Fibroblast of mammary gland (primary cell): ENCODE measurements around the gene DDX27.

Experiments used
- DNase-seq: peaks from one replicate; pipeline ENCODE4 v3.0.0-alpha.2; 2010; ENCODE audit warnings: low read depth
- H3K4me3 ChIP-seq: 2 replicates; pipeline ENCODE4 v1.5.1; 2011; ENCODE audit warnings: low read depth, mild to moderate bottlenecking, low read length, moderate library complexity; ENCODE audit not compliant: control insufficient read depth
- TF ChIP-seq, protein P1 (sequence below): conservative IDR thresholded peaks from 2 replicates; pipeline ENCODE4 v1.5.1; 2011; ENCODE audit warnings: low read depth, low read length, inconsistent platforms; ENCODE audit not compliant: control insufficient read depth, insufficient read depth

Gene DDX27

DNA sequence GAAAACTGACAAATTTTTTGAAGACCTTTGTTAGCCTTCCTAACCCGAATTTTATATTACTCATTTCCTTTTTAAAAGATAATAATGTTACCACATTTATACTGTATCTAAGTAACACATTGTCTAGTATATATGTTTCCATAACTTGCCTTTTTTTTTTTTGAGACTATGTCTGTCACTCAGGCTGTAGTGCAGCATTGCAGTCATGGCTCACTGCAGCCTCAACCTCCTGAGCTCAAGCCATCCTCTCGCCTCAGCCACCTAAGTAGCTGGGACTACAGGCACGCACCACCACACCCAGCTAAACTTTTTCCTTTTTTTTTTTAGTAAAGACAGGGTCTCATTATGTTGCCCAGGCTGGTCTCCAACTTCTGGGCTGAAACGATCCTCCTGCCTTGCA, 40.1 kb downstream of the DDX27 start:
- no peak overlapping the region for H3K4me3 ChIP-seq
- TF ChIP-seq, protein P1, sequence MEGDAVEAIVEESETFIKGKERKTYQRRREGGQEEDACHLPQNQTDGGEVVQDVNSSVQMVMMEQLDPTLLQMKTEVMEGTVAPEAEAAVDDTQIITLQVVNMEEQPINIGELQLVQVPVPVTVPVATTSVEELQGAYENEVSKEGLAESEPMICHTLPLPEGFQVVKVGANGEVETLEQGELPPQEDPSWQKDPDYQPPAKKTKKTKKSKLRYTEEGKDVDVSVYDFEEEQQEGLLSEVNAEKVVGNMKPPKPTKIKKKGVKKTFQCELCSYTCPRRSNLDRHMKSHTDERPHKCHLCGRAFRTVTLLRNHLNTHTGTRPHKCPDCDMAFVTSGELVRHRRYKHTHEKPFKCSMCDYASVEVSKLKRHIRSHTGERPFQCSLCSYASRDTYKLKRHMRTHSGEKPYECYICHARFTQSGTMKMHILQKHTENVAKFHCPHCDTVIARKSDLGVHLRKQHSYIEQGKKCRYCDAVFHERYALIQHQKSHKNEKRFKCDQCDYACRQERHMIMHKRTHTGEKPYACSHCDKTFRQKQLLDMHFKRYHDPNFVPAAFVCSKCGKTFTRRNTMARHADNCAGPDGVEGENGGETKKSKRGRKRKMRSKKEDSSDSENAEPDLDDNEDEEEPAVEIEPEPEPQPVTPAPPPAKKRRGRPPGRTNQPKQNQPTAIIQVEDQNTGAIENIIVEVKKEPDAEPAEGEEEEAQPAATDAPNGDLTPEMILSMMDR = no peak
- DNase-seq = no peak

DNA sequence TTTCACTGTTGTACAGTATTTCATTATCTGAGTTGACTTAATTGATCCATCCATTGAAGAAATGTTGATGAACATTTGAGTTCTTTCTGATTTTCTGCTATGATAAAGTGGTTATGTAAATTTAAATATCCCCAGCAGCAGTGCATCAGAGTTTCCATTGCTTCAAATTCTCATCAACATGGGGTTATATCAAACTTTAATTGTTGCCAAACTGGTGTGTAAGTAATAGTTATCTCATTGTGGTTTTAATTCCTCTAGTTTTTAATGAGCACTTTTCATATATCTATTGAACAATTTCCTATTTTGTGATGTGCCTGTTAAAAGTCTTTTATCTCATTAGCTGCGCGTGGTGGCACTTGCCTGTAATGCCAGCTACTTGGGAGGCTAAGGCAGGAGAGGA, 40.6 kb downstream of the DDX27 start:
- no peak overlapping the region for H3K4me3 ChIP-seq
- no peak for DNase-seq
- TF ChIP-seq, protein P1 = no peak

DNA sequence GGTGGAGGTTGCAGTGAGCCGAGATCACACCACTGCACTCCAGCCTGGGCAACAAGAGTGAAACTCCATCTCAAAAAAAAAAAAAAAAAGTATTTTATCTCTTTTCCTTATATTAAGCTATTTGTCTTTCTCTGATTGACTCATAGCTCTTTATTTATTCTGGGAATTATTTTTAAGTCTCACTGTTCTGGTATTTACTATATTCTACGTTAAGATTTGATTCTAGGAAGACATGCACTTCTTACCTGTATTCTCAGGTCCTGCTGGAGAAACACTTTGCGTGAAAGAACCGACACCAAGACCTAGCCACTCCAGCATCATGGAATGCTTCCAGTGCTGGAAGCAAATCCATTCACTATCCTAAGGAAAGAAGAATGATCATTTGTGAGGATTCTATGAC, 41.0 kb downstream of the DDX27 start:
- no peak overlapping the region for H3K4me3 ChIP-seq
- TF ChIP-seq, protein P1 = no peak
- DNase-seq = no peak

GRCh38 chr20:49261173-49261572, 42.0 kb downstream of the DDX27 start:
- TF ChIP-seq, protein P1 = no peak
- no peak overlapping the region for H3K4me3 ChIP-seq
- no peak for DNase-seq

- no peak for DNase-seq
- no peak overlapping the region for H3K4me3 ChIP-seq
- TF ChIP-seq, protein P1 = no peak
These were observed 43.2 kb downstream of the DDX27 start for GRCh38 chr20:49262444-49262843.

- H3K4me3 ChIP-seq = no peak overlapping the region
- TF ChIP-seq, protein P1 = no peak
- no peak for DNase-seq
These were observed 48.1 kb downstream of the DDX27 start for GRCh38 chr20:49267327-49267726.
